K562 (cell line): ENCODE data around the gene DPM2. TPM values are rescaled to one million over a fixed set of nuclear protein-coding genes. Genes with fewer than 3 reads are reported as not detected.

Experiments used
- ARID3A ChIP-seq: IDR thresholded peaks from 2 replicates; pipeline ENCODE4 v1.6.1; 2012; ENCODE audit warnings: low read depth, low read length, improper control_type of control experiment, borderline replicate concordance
- BACH1 ChIP-seq: fragments of 200-800 bp; sonication (Bioruptor generic); IDR thresholded peaks from 2 replicates; pipeline ENCODE4 v1.6.1; 2016; ENCODE audit warnings: missing genetic modification characterization, missing compliant biosample characterization
- HDAC3 ChIP-seq: fragments of 450-650 bp; IDR thresholded peaks from 2 replicates; pipeline ENCODE4 v1.6.1; 2018; ENCODE audit warnings: borderline replicate concordance, mild to moderate bottlenecking, moderate library complexity; ENCODE audit not compliant: partially characterized antibody
- HNRNPH1 ChIP-seq: fragments of 200-400 bp; formaldehyde crosslinking; optimal IDR thresholded peaks from 2 replicates; pipeline ENCODE3; 2017; ENCODE audit warnings: low read depth, mild to moderate bottlenecking, low read length, moderate library complexity
- MCM7 ChIP-seq, 2 experiments: fragments of 450-650 bp; IDR thresholded peaks; 2 replicates each; pipeline ENCODE4 v1.6.1; 2016 to 2018
- MECOM ChIP-seq: fragments of 250-450 bp; sonication (Bioruptor Pico); IDR thresholded peaks from 2 replicates; pipeline ENCODE4 v1.8.0; 2022; ENCODE audit warnings: inconsistent platforms
- RBM15 ChIP-seq: fragments of 200-400 bp; formaldehyde crosslinking; IDR thresholded peaks from 2 replicates; pipeline ENCODE4 v1.6.1; 2018; ENCODE audit warnings: mild to moderate bottlenecking, low read length, moderate library complexity; ENCODE audit not compliant: insufficient read depth
- RHOXF2B ChIP-seq: fragments of 250-450 bp; sonication (Bioruptor Pico); conservative IDR thresholded peaks from 2 replicates; pipeline ENCODE4 v1.5.1; 2021
- SRSF3 ChIP-seq: fragments of 200-400 bp; formaldehyde crosslinking; IDR thresholded peaks from 2 replicates; pipeline ENCODE4 v1.6.1; 2016; ENCODE audit warnings: mild to moderate bottlenecking, low read length, moderate library complexity; ENCODE audit not compliant: insufficient read depth
- TAF9B ChIP-seq: fragments of 450-650 bp; IDR thresholded peaks from 2 replicates; pipeline ENCODE4 v1.6.1; 2018; ENCODE audit warnings: mild to moderate bottlenecking; ENCODE audit not compliant: partially characterized antibody
- TRIM24 ChIP-seq, 2 experiments: fragments of 450-650 bp; IDR thresholded peaks; 2 replicates each; pipeline ENCODE4 v1.6.1; 2016
- ZNF584 ChIP-seq: fragments of 200-800 bp; sonication (Bioruptor generic); IDR thresholded peaks from 2 replicates; pipeline ENCODE4 v1.6.1; 2016; ENCODE audit warnings: low read depth, mild to moderate bottlenecking, missing genetic modification characterization, missing compliant biosample characterization
- polyA plus RNA-seq, 8 experiments: library from polyadenylated mRNA; depleted of rRNA in 4 of 8; stranded (reverse) in 5 of 8; unstranded in 3 of 8; fragments of >200 nt; fragmentation: Nextera tagmentation in 2 of 8; fragmentation: Illumina TruSeq in 1 of 8; extraction: Ambion mirVana in 2 of 8; extraction: Trizol in 1 of 8; gene quantifications; 2 replicates each; pipeline versions ENCODE4 v1.2.1 to v1.2.3, GENCODE V29; 2011 to 2014; ENCODE audit warnings: inconsistent platforms in 1 of 8, missing spikeins in 1 of 8
- total RNA-seq, 7 experiments: library from RNA; depleted of rRNA in 6 of 7; stranded (reverse); fragments of >200 nt in 6 of 7; fragmentation: Illumina TruSeq in 2 of 7; extraction: Trizol in 2 of 7; gene quantifications; 2 replicates each; pipeline versions ENCODE4 v1.2.1 to v1.2.3, GENCODE V29; 2011 to 2021; ENCODE audit warnings: low replicate concordance in 1 of 7
- TF ChIP-seq, protein P1 (sequence below): sonication (generic); formaldehyde crosslinking; IDR thresholded peaks from 2 replicates; pipeline ENCODE4 v1.8.0; 2022; ENCODE audit warnings: mild to moderate bottlenecking, missing genetic modification reagents
- TF ChIP-seq, protein P2 (sequence below), 2 experiments: fragments of 450-650 bp; IDR thresholded peaks; 2 replicates each; pipeline ENCODE4 v1.6.1; 2016; ENCODE audit warnings: mild to moderate bottlenecking in 2 of 2, borderline replicate concordance in 1 of 2, low read depth in 1 of 2, moderate library complexity in 1 of 2
- TF ChIP-seq, protein P3 (sequence below): IDR thresholded peaks from 2 replicates; pipeline ENCODE4 v1.6.1; 2016; ENCODE audit warnings: missing genetic modification characterization, missing compliant biosample characterization

The DPM2 gene
- total and polyA plus RNA-seq, 9 of the 15 experiments (the other 6 are each of a cell fraction or from before 2014, with no cell fraction given) = 43.5 to 126 (median 71.1) TPM

DNA sequence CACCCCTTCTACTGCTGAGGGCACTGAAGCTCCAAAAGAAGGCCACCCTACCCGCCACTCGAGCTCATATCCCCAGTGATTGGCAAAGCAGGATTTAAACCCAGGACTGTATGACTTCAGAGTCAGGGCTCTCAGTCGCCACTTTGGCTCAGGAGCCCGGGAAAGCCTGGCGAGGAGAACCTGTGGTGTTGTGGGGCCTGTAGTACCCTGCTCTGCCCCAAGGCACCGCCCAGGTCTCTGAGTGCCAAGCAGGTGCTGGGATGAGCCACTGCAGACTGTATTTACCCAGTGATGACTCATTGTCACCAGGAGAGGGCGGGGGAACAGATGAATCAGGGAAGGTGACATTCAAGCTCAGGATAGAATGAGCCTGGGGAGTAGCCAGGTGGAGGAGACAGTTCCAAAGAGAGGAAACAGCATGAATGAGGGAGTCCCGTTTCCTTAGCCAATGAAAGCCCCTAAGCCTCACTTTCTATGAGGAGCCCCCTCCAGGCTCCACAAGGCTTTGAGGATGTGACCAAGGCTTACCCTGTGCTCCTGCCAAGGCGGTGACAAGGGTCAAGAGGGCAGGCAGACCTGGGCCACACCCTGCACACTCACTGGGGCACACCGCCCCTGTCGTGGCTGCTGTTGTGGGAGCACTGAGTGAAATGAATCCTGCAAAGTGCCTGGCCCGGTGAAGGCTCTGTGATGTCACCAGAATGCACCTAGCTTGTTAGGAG is 17.8 kb upstream of the DPM2 start (continued):
- TF ChIP-seq BACH1 (no peak), ARID3A (no peak), RHOXF2B (CRISPR knock-in tag) (no peak), HNRNPH1 (no peak), ZNF584 (CRISPR knock-in tag) (no peak), RBM15 (no peak), HDAC3 (no peak), MECOM (CRISPR knock-in tag) (no peak), TRIM24 (IDR thresholded peaks at IDR 0.05) (no peak), SRSF3 (no peak), TAF9B (no peak), MCM7 (IDR thresholded peaks at IDR 0.05) (no peak)
- TF ChIP-seq, protein P1, sequence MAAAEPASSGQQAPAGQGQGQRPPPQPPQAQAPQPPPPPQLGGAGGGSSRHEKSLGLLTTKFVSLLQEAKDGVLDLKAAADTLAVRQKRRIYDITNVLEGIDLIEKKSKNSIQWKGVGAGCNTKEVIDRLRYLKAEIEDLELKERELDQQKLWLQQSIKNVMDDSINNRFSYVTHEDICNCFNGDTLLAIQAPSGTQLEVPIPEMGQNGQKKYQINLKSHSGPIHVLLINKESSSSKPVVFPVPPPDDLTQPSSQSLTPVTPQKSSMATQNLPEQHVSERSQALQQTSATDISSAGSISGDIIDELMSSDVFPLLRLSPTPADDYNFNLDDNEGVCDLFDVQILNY (CRISPR knock-in tag) = no peak
- TF ChIP-seq, protein P2, sequence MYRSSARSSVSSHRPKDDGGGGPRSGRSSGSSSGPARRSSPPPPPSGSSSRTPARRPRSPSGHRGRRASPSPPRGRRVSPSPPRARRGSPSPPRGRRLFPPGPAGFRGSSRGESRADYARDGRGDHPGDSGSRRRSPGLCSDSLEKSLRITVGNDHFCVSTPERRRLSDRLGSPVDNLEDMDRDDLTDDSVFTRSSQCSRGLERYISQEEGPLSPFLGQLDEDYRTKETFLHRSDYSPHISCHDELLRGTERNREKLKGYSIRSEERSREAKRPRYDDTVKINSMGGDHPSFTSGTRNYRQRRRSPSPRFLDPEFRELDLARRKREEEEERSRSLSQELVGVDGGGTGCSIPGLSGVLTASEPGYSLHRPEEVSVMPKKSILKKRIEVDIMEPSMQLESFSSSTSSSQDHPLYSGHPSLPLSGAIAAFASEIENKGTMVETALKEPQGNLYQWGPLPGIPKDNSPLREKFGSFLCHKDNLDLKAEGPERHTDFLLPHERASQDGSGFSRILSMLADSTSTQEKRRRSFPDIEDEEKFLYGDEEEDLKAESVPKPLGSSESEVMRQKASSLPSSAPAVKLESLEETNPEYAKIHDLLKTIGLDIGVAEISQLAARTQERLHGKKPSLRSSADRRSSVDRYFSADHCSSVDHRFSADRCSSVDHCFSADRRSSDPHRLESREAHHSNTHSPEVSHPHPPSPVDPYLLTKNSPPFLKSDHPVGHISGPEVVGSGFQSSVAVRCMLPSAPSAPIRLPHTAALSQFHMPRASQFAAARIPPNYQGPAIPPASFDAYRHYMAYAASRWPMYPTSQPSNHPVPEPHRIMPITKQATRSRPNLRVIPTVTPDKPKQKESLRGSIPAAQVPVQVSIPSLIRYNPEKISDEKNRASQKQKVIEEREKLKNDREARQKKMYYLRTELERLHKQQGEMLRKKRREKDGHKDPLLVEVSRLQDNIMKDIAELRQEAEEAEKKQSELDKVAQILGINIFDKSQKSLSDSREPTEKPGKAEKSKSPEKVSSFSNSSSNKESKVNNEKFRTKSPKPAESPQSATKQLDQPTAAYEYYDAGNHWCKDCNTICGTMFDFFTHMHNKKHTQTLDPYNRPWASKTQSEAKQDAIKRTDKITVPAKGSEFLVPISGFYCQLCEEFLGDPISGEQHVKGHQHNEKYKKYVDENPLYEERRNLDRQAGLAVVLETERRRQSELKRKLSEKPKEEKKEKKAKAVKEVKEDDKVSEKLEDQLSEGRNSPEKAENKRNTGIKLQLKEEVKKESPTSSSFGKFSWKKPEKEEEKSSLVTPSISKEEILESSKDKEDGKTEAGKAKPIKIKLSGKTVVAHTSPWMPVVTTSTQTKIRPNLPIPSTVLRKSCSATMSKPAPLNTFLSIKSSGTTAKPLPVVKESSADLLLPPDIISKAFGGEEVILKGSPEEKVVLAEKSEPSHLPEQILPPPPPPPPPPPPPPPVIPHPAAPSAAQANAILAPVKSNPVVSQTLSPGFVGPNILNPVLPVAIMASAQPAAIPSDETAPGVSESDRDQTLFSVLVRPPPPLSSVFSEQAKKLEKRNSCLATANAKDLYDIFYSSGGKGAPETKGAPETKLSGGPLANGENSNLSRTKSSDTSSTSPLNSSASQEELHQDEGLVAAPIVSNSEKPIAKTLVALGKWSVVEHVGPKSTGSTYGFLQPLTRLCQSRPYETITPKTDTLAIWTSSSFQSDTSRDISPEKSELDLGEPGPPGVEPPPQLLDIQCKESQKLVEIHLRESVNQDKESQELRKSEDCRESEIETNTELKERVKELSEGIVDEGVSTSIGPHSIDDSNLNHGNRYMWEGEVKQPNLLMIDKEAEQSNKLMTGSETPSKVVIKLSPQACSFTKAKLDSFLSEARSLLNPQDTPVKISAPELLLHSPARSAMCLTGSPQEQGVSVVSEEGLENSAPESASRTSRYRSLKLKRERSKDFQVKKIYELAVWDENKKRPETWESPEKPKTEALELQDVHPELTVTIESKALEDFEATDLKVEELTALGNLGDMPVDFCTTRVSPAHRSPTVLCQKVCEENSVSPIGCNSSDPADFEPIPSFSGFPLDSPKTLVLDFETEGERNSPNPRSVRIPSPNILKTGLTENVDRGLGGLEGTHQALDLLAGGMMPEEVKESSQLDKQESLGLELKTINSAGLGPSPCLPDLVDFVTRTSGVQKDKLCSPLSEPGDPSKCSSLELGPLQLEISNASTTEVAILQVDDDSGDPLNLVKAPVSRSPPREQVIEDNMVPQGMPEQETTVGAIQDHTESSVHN (IDR thresholded peaks at IDR 0.05; ENCODE audit: borderline replicate concordance in 1 of 2, low read depth in 1 of 2) = no peak
- TF ChIP-seq, protein P3, sequence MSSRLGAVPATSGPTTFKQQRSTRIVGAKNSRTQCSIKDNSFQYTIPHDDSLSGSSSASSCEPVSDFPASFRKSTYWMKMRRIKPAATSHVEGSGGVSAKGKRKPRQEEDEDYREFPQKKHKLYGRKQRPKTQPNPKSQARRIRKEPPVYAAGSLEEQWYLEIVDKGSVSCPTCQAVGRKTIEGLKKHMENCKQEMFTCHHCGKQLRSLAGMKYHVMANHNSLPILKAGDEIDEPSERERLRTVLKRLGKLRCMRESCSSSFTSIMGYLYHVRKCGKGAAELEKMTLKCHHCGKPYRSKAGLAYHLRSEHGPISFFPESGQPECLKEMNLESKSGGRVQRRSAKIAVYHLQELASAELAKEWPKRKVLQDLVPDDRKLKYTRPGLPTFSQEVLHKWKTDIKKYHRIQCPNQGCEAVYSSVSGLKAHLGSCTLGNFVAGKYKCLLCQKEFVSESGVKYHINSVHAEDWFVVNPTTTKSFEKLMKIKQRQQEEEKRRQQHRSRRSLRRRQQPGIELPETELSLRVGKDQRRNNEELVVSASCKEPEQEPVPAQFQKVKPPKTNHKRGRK (tag) = no peak
